ENCODE measurements around the gene PALLD.

PALLD gene

DNA sequence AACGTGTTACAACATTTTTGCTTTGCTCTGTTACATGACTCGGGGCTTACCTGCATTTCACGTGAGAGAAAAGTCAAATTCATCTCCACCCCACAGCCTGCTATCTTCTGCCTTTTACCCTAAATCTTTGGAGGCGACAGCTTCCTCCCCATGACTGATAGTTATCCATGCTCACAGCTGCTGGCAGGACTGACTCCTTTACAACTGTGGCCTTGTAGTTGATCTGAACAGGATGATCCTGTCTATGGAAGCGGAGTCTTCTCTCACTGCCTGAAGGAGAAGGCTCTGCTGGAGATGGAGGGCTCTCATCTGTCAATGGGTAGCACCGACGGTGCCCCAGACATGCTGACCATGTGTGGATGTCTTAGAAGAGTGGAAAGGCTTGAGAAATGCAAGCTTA is 362.2 kb downstream of the PALLD start:
- TF ChIP-seq MYC (IDR thresholded peaks at IDR 0.05; ENCODE audit: low read depth, low read length) (no peak), POLR2A (IDR thresholded peaks at IDR 0.05; ENCODE audit: extremely low read depth, insufficient read length) (no peak)
- TF ChIP-seq, protein P1, sequence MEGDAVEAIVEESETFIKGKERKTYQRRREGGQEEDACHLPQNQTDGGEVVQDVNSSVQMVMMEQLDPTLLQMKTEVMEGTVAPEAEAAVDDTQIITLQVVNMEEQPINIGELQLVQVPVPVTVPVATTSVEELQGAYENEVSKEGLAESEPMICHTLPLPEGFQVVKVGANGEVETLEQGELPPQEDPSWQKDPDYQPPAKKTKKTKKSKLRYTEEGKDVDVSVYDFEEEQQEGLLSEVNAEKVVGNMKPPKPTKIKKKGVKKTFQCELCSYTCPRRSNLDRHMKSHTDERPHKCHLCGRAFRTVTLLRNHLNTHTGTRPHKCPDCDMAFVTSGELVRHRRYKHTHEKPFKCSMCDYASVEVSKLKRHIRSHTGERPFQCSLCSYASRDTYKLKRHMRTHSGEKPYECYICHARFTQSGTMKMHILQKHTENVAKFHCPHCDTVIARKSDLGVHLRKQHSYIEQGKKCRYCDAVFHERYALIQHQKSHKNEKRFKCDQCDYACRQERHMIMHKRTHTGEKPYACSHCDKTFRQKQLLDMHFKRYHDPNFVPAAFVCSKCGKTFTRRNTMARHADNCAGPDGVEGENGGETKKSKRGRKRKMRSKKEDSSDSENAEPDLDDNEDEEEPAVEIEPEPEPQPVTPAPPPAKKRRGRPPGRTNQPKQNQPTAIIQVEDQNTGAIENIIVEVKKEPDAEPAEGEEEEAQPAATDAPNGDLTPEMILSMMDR (IDR thresholded peaks at IDR 0.05; ENCODE audit: low read depth, low read length): no peak
- TF ChIP-seq, protein P2, sequence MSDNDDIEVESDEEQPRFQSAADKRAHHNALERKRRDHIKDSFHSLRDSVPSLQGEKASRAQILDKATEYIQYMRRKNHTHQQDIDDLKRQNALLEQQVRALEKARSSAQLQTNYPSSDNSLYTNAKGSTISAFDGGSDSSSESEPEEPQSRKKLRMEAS (IDR thresholded peaks at IDR 0.05; ENCODE audit: low read depth, low read length): no peak
- no peak overlapping the region for H3K4me3 ChIP-seq (ENCODE audit: low read depth, low read length)
- DNase-seq (ENCODE audit: low read depth): no peak

DNA sequence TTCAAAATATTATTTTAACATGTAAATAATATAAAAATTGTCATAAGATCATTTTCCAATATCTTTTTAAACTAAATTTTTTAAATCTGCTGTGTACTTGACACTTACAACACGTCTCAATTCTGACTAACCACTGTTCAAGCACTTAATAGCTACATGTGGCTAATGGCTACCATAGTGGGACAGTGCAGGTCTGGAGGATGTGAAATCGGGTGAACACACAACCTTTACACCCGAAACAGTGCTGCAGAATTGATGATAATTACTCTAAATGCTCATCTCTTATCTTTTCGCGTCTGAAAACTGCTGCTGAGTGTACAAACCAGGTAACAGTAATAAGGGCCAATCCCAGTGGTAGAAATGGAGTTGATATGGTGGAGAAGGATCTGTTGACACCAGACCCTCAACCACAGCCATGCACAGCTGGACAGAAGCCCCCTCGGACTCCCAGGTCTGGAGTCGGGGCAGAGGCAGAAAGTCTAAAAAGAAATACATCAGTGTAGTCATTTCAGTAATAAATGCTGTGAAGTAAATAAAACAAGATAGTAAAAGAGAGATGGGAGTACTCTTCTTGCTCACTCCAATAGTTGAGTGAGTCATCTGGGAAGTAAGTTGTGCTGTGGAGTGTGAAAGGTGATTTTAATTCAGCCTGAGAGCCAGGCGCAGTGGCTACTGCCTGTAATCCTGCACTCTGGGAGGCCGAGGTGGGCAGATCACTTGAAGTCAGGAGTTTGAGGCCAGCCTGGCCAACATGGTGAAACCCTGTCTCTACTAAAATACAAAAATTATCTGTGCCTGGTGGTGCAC is 363.2 kb downstream of the PALLD start:
- TF ChIP-seq, protein P2 (IDR thresholded peaks at IDR 0.05; ENCODE audit: low read depth, low read length): no peak
- TF ChIP-seq MYC (IDR thresholded peaks at IDR 0.05; ENCODE audit: low read depth, low read length): no peak
- TF ChIP-seq, protein P1 (IDR thresholded peaks at IDR 0.05; ENCODE audit: low read depth, low read length): no peak
- DNase-seq (ENCODE audit: low read depth): no peak
- H3K4me3 ChIP-seq (ENCODE audit: low read depth, low read length): no peak overlapping the region

DNA sequence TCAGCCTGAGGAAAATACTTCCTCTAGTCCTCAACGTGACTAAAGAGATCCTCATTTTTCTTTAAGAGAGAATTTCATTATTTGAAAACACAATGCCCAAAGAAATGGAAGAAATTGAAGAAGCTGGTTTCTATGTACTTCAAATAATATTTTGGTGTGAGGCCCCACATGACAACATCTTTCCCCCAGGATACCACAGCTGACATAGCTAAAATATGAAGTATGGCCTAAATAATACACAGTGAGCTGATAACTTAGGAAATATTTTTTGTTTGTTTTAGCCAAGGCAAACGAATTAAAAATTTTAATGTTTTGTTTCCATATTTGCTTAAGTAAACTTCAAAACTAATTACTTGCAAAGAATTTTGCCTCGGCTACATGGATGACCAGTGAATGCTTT is 364.0 kb downstream of the PALLD start:
- no peak overlapping the region for H3K4me3 ChIP-seq (ENCODE audit: low read depth, low read length)
- TF ChIP-seq, protein P1 (IDR thresholded peaks at IDR 0.05; ENCODE audit: low read depth, low read length): no peak
- TF ChIP-seq, protein P2 (IDR thresholded peaks at IDR 0.05; ENCODE audit: low read depth, low read length): no peak
- TF ChIP-seq MYC (IDR thresholded peaks at IDR 0.05; ENCODE audit: low read depth, low read length): no peak
- TF ChIP-seq POLR2A (IDR thresholded peaks at IDR 0.05; ENCODE audit: extremely low read depth, insufficient read length): no peak
- DNase-seq (ENCODE audit: low read depth): no peak

DNA sequence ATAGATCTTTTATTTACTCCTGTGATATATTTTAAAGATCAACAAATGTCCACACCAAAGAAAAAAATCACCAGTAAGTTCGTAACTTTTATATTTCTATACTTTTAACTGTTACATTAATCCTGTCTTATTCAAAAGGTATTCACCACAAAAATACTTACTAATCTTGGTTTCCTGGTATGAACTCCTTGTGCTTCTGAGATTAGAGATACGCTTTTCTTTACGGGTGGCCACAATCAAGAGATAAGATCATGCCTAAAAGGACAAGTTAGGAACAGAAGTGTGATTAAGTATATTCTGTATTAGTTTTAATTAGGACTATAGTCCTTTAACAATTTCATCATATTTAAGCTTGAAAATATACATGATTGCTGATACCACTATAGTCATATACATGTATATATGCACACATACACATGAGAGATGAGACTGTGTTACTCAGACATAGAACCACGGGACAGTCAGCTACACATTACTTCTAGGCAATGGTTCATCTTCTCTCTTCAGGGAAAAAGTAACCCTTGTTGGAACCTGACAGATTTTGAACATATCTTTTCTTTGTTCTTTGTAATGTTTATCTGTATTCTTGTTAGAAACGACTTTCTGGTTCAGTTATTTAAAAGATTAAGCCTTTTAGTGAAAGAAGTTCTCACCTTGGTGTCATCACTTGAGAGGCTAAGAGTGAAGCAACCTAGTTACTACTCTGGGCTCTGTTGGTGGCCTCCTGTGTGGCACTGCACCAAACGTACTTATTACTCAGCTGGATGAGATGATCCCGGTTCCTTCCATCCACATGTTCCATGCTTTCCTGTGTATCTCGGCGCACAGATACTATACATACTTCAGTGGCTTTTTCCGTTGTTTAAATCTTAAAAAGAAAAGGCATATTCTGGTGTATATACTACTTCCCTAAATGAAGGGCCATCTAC is 367.1 kb downstream of the PALLD start:
- no peak overlapping the region for H3K4me3 ChIP-seq (ENCODE audit: low read depth, low read length)
- TF ChIP-seq, protein P2 (IDR thresholded peaks at IDR 0.05; ENCODE audit: low read depth, low read length): no peak
- TF ChIP-seq MYC (IDR thresholded peaks at IDR 0.05; ENCODE audit: low read depth, low read length) (no peak), POLR2A (IDR thresholded peaks at IDR 0.05; ENCODE audit: extremely low read depth, insufficient read length) (no peak)
- TF ChIP-seq, protein P1 (IDR thresholded peaks at IDR 0.05; ENCODE audit: low read depth, low read length): no peak
- DNase-seq (ENCODE audit: low read depth): no peak

DNA sequence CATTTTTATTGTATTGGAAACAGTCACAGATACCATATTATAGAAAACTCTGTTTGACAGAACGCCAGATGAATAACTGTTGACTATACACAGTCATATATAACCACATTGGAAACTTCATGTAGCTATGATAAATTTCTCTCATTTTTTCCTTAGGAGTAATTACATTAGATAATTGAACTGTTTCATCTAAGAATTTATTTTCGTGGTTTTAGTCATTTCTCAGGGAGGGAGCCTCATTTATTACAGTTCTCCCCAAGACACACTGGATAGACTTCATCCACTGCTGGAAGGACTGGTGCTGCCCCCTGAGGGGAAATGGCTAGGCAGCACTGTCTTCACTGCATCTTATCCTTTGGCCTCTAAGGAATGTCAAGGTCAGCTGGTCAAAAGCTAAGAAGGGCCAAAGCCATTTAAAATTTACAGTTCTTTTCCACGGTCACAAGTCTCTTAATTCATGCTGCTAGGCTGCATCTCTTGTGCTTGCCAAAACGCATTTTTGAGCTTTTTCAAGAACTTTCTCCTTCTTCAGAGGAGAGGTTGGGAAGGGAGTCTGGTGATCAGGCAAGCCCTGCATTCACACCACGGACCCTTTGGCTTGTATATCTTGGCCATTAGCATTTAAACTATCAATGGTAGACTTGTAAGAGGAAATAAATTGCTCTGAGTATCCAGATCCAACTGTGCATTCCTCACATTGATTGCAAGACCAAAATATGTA is 368.1 kb downstream of the PALLD start:
- DNase-seq (ENCODE audit: low read depth): no peak
- H3K4me3 ChIP-seq (ENCODE audit: low read depth, low read length): no peak overlapping the region
- no peak for TF ChIP-seq POLR2A (IDR thresholded peaks at IDR 0.05; ENCODE audit: extremely low read depth, insufficient read length)
- TF ChIP-seq, protein P1 (IDR thresholded peaks at IDR 0.05; ENCODE audit: low read depth, low read length): no peak
- TF ChIP-seq, protein P2 (IDR thresholded peaks at IDR 0.05; ENCODE audit: low read depth, low read length): no peak
- TF ChIP-seq MYC (IDR thresholded peaks at IDR 0.05; ENCODE audit: low read depth, low read length): no peak
